ENCODE data around the gene FGFR3.
"Not testable (repeated sequence)": the region's sequence is repeated elsewhere in the genome, so short reads cannot be mapped to it uniquely, and the experiment has no call there.

Gene FGFR3

DNA sequence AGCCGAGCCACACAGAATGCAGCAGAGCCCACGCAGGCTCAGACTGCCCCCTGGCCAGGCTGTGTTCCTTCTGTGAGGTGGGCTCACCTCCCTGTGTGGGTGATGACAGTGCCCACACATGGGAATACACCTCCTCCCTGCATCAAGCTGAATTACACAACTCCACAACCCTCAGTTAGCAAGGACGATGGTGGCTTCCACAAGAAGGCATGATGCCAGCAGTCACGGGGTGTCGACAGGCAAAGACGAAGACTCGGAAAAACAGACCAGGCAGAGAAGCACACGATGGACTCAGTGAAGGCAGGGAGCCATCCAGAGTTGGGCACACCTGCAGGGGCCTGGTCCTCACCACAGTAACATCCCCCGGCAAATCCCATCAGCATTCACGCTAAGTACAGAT, 50.8 kb downstream of the FGFR3 start:
- H3K4me3 ChIP-seq (ENCODE audit: low read length): no peak overlapping the region
- TF ChIP-seq, protein P1, sequence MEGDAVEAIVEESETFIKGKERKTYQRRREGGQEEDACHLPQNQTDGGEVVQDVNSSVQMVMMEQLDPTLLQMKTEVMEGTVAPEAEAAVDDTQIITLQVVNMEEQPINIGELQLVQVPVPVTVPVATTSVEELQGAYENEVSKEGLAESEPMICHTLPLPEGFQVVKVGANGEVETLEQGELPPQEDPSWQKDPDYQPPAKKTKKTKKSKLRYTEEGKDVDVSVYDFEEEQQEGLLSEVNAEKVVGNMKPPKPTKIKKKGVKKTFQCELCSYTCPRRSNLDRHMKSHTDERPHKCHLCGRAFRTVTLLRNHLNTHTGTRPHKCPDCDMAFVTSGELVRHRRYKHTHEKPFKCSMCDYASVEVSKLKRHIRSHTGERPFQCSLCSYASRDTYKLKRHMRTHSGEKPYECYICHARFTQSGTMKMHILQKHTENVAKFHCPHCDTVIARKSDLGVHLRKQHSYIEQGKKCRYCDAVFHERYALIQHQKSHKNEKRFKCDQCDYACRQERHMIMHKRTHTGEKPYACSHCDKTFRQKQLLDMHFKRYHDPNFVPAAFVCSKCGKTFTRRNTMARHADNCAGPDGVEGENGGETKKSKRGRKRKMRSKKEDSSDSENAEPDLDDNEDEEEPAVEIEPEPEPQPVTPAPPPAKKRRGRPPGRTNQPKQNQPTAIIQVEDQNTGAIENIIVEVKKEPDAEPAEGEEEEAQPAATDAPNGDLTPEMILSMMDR (conservative IDR thresholded peaks at IDR 0.05; ENCODE audit: low read depth, low read length): no peak
- no peak for DNase-seq (ENCODE audit: low read depth)

DNA sequence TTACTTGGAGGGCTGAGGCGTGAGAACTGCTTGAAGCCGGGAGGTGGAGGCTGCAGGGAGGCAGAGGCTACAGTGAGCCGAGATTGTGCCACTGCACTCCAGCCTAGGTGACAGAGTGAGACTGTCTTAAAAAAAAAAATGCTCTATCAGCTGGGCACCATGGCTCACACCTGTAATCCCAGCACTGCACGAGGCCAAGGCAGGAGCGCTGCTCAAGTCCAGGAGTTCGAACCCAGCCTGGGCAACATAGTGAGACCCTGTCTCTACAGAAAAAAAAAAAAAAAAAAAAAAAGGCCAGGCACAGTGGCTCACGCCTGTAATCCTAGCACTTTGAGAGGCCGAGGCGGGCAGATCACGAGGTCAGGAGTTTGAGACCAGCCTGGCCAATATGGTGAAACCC, 51.5 kb downstream of the FGFR3 start:
- not testable (repeated sequence) for DNase-seq (ENCODE audit: low read depth); H3K4me3 ChIP-seq (ENCODE audit: low read length)

DNA sequence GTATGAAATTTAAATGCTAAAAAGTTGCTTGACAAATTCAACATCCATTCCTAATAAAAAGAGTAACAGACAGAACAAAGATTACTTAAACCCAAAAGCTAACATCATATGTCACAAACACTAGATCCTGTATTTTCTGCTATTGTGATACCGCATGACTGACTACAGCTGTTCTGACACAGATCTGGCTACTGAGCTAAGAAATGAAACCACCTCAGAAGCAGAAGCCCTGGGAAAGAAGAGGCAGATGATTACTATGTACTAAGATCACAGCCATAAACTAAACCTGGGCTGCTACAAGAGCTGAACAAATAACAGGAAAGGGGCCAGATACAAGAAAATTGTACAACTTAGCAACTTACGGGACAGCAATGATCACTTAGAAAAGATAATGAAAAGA, 53.5 kb downstream of the FGFR3 start:
- no peak for DNase-seq (ENCODE audit: low read depth)
- TF ChIP-seq, protein P1 (conservative IDR thresholded peaks at IDR 0.05; ENCODE audit: low read depth, low read length): no peak
- no peak overlapping the region for H3K4me3 ChIP-seq (ENCODE audit: low read length)

DNA sequence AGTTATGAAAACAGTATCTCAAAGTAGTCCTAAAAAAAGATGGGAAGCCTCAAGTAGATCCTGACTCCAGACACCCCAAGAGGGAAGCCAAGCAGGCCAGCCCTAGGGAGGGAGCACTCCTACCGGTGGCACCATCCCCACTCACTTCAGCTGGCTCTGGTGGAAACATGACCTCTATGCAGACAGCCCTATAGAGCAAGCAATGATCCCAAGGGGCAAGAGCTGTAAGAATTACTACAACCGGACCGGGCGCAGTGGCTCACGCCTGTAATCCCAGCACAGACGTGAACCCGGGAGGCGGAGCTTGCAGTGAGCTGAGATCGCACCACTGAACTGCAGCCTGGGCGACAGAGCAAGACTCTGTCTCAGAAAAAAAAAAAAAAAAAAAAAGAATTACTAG, 57.2 kb downstream of the FGFR3 start:
- TF ChIP-seq, protein P1 (conservative IDR thresholded peaks at IDR 0.05; ENCODE audit: low read depth, low read length): no peak
- H3K4me3 ChIP-seq (ENCODE audit: low read length): no peak overlapping the region
- DNase-seq (ENCODE audit: low read depth): no peak

DNA sequence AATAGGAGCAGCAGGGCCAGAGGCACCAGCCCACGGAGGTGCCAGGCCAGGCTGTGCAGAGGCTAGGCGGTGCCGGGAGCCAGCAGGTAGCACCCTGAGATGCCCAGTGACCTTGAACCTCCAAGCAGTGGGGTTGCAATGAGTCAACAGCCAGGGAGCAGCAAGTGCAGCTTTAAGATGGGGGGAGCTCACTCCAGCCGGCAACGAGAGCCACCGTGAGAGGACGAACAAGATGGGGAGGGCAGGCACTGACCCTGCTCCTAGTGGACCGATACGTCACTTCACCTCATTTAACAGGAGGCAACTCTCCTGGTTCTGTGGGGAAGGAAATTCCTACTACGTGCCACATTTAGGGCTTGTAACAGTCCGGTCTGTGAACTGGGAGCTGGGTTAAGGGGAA, 58.1 kb downstream of the FGFR3 start:
- DNase-seq (ENCODE audit: low read depth): no peak
- H3K4me3 ChIP-seq (ENCODE audit: low read length): no peak overlapping the region
- TF ChIP-seq, protein P1 (conservative IDR thresholded peaks at IDR 0.05; ENCODE audit: low read depth, low read length): no peak

DNA sequence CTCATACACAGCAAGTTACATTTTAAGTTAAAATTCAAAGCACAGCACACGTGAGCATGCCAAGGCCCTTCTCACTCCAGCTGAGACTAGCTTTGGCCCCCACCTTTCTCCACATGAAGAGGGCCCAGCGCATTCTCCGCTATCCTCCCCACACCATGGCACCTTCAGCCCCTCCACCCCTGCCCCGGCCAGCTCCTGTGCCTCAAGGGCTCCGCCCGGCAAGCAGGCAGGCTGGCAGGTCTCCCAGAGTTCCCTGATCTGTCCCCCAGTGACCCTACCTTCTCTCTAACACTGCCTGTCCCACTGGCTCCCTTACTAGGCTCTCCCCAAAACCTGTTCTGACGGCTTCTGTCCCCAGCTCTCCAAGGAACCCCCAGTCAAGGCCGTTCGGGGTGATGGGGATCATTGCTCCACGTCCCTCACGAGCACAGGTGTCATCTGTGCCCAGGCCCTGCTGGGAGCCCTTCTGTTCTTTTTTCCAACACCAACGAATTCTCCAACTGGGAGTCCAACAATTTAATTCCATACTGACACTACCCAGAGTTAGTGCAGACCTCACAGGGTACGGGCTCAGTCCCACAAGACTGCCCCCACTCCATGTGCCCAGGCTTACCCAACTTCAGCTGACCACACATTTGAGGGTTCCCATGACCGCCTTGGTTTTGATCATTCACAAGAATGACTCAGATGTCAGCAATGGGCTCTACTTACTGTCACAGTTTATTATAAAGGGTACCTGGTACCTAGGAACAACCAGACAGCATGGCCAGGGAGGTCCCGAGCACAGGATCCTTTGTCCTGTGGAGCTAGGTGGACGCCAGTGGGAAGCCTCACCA, 58.7 kb downstream of the FGFR3 start:
- no peak for DNase-seq (ENCODE audit: low read depth)
- H3K4me3 ChIP-seq (ENCODE audit: low read length): no peak overlapping the region
- TF ChIP-seq, protein P1 (conservative IDR thresholded peaks at IDR 0.05; ENCODE audit: low read depth, low read length): no peak

DNA sequence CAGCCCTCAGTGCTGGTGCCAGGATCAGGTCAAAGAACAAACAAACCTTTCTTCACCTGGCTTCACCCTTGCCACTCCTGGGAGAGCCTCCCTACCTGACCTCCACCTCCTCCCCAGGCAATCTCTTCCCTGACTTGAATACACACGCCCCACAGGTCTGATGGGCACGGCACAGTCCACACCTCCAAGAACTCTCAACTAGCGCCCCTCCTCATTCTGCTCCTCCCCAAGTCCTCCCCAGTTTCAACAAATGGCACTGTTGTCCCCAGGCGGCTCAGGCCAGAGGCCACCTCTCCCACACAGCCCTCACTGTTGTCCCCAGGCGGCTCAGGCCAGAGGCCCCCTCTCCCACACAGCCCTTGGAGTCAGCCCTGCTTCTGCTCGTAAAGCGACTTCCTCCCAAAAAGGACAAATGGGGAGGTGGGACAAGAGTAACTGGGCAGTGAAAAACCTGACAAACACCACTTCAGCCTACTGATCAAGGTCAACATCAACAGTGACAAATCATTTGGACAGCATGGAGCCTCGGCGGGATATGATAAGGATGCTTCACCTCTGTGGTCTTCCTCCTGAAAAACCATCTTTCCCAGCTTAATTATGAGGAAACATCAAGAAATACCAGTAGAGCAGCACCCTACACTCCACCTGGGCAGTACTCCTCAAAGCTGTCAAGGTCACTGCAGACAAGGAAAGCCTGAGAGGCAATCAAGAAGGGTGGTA, 60.0 kb downstream of the FGFR3 start:
- H3K4me3 ChIP-seq (ENCODE audit: low read length): no peak overlapping the region
- TF ChIP-seq, protein P1 (conservative IDR thresholded peaks at IDR 0.05; ENCODE audit: low read depth, low read length): no peak
- DNase-seq (ENCODE audit: low read depth): no peak

Measured in retinal pigment epithelial cell (primary cell).